Testis (tissue), 2 donors: Measurements from ENCODE around the gene PLEKHM3.

ENCODE experiments used
- POLR2A ChIP-seq: fragments of 450-650 bp; IDR thresholded peaks from one replicate; pipeline ENCODE4 v1.6.1; 2017; ENCODE audit warnings: antibody characterized with exemption, mild to moderate bottlenecking, moderate library complexity
- TF ChIP-seq, protein P1 (sequence below), 3 experiments: fragments of 450-650 bp in 2 of 3; fragments of 200-600 bp in 1 of 3; sonication (generic) in 1 of 3; IDR thresholded peaks; one replicate each; pipeline ENCODE4 v1.5.1; 2016 to 2019; ENCODE audit warnings: antibody characterized with exemption in 3 of 3, mild to moderate bottlenecking in 2 of 3, moderate library complexity in 1 of 3

DNA sequence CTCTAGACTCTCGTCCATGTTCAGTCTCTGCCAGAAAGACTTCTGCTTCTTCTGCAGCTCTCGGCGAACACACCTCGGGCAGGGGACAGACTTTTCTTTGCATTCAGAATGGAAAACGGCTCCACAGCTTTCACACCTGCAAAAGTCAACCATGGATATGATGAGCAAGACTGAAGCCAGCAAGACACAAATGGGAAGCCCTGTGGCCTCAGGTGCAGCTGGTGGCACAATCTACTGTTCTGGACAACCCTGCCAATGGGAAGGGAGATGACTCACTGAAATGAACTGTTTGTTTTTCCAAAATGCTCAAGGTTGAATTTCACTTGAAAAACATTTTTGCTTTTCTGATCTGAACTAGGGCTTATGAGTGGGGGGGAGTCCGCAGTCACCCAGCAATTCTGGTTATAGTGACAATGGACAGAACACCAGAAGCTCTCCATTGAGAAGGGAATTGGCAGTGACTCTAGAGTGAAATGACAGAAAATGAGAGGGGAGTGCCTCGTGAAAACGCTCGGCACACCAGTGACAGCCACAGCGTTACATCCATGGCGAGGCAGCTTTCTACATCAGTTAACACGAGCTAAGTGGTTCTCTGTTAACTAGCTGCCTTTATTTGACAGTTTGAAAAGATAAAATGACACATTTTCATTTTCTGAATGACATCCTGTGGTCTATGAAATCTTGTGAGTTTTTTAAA, 196.8 kb downstream of the PLEKHM3 start:
- no peak for TF ChIP-seq POLR2A
- TF ChIP-seq, protein P1, sequence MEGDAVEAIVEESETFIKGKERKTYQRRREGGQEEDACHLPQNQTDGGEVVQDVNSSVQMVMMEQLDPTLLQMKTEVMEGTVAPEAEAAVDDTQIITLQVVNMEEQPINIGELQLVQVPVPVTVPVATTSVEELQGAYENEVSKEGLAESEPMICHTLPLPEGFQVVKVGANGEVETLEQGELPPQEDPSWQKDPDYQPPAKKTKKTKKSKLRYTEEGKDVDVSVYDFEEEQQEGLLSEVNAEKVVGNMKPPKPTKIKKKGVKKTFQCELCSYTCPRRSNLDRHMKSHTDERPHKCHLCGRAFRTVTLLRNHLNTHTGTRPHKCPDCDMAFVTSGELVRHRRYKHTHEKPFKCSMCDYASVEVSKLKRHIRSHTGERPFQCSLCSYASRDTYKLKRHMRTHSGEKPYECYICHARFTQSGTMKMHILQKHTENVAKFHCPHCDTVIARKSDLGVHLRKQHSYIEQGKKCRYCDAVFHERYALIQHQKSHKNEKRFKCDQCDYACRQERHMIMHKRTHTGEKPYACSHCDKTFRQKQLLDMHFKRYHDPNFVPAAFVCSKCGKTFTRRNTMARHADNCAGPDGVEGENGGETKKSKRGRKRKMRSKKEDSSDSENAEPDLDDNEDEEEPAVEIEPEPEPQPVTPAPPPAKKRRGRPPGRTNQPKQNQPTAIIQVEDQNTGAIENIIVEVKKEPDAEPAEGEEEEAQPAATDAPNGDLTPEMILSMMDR (IDR thresholded peaks at IDR 0.05): no peak
